LNCaP clone FGC (cell line): ENCODE results near the gene KRTAP20-2.

ENCODE experiments used
- DNase-seq: peaks from one replicate; pipeline ENCODE4 v3.0.0-alpha.2; 2011; ENCODE audit warnings: low read depth
- H3K4me3 ChIP-seq: 2 replicates; pipeline ENCODE4 v1.5.1; 2011; ENCODE audit warnings: mild to moderate bottlenecking, low read depth, low read length, control low read depth
- TF ChIP-seq, protein P1 (sequence below): IDR thresholded peaks from 2 replicates; pipeline ENCODE4 v1.5.1; 2012; ENCODE audit warnings: mild to moderate bottlenecking; ENCODE audit not compliant: control insufficient read depth, insufficient read depth; ENCODE audit errors: extremely low read depth

Gene KRTAP20-2

DNA sequence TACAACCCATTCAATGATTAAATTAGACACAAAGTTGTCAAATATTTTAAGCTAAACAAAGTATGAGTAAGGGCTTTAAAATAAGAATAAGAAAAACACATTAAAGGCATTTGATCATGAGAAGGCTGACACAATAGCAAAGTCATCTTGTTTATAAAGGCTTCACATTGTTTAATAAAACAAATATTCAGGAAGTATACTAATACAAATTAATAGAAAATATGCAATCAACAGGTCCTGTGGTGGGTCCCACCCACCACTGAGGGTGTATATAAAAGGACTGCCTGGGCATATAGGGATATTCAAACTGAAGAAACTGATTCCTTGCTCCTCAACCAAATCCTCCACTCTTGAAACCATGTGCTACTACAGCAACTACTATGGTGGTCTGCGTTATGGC is at the start of gene KRTAP20-2:
TSS of gene KRTAP20-2 (plus strand) at position 301 of the 400 bp plus-strand sequence. CDS start at position 359, 58 bp downstream.
- DNase-seq: no peak
- TF ChIP-seq, protein P1, sequence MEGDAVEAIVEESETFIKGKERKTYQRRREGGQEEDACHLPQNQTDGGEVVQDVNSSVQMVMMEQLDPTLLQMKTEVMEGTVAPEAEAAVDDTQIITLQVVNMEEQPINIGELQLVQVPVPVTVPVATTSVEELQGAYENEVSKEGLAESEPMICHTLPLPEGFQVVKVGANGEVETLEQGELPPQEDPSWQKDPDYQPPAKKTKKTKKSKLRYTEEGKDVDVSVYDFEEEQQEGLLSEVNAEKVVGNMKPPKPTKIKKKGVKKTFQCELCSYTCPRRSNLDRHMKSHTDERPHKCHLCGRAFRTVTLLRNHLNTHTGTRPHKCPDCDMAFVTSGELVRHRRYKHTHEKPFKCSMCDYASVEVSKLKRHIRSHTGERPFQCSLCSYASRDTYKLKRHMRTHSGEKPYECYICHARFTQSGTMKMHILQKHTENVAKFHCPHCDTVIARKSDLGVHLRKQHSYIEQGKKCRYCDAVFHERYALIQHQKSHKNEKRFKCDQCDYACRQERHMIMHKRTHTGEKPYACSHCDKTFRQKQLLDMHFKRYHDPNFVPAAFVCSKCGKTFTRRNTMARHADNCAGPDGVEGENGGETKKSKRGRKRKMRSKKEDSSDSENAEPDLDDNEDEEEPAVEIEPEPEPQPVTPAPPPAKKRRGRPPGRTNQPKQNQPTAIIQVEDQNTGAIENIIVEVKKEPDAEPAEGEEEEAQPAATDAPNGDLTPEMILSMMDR: no peak
- H3K4me3 ChIP-seq: no peak within 1 kb of the TSS

GRCh38 chr21:30590297-30590696 is 44.7 kb upstream of the KRTAP20-2 start, which contains the start of gene KRTAP22-2:
KRTAP22-2 (minus strand) TSS chr21:30590397.
- TF ChIP-seq, protein P1: no peak
- DNase-seq: no peak
- no peak within 1 kb of the TSS for H3K4me3 ChIP-seq

GRCh38 chr21:30592140-30592539 is 42.9 kb upstream of the KRTAP20-2 start, which contains the start of gene KRTAP6-3:
KRTAP6-3 (plus strand) TSS chr21:30592440; CDS start chr21:30592446, 6 bp downstream.
- no peak within 1 kb of the TSS for H3K4me3 ChIP-seq
- DNase-seq: no peak
- TF ChIP-seq, protein P1: no peak

GRCh38 chr21:30598802-30599201 is 36.2 kb upstream of the KRTAP20-2 start, which contains the start of gene KRTAP6-2:
KRTAP6-2 (minus strand) TSS chr21:30598902; CDS start chr21:30598874, 28 bp downstream.
- TF ChIP-seq, protein P1: no peak
- H3K4me3 ChIP-seq: no peak within 1 kb of the TSS
- DNase-seq: no peak

DNA sequence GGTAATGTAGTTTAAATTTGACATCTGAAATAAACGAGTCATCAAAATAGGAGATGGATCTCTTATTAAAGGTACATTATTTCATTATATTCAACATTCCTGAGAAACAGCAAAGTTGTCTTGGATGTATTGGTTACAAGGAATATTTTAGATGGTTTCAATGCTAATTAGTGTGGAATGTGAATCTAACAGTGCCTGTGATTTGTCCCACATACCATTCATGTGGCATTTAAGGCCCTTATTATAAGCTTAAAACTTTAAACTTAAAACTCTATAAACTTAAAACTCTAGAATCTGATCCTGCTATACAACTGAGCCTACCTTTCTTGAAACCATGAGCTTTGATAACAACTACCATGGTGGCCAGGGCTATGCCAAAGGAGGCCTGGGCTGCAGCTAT is 34.2 kb upstream of the KRTAP20-2 start, which contains the start of gene KRTAP22-1:
TSS of gene KRTAP22-1 (plus strand) at position 301 of the 400 bp plus-strand sequence.
- TF ChIP-seq, protein P1: no peak
- no peak within 1 kb of the TSS for H3K4me3 ChIP-seq
- no peak for DNase-seq

- TF ChIP-seq, protein P1: no peak
- no peak for DNase-seq
Measured at GRCh38 chr21:30605968-30606367, 29.0 kb upstream of the KRTAP20-2 start.

GRCh38 chr21:30612132-30612531 is 22.9 kb upstream of the KRTAP20-2 start:
- H3K4me3 ChIP-seq: no peak overlapping the region
- TF ChIP-seq, protein P1: no peak
- DNase-seq: no peak

More at GRCh38 chr21:30605968-30606367, 29.0 kb upstream of the KRTAP20-2 start:
- H3K4me3 ChIP-seq: no peak overlapping the region
